IPS DF 4.7 (cell line): Measurements from ENCODE around the gene LINS1.

Experiments
- DNase-seq: peaks from one replicate; pipeline ENCODE4 v3.0.0-alpha.2; 2013; ENCODE audit warnings: low spot score; ENCODE audit errors: extremely low read depth

Gene LINS1

DNA sequence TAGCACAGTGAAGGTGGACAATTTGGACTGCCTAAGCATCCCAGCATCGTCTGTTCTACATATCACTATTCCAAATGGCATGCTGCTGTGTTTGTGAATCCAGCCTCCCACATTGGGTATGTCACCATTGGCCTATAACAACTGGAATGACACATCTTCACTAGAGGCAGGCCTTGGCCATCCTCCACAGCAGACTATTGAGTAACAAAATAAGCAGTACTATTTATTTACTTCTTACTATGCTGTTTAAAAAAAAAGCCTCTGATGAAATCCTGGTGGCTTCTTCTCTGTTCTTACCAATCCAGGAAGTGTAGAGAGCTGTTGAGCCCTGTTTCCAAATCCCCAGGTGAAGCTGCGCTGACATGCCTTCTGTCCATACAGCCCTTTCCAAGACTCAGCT lies 42.7 kb downstream of the LINS1 start:
- DNase-seq, result no peak

DNA sequence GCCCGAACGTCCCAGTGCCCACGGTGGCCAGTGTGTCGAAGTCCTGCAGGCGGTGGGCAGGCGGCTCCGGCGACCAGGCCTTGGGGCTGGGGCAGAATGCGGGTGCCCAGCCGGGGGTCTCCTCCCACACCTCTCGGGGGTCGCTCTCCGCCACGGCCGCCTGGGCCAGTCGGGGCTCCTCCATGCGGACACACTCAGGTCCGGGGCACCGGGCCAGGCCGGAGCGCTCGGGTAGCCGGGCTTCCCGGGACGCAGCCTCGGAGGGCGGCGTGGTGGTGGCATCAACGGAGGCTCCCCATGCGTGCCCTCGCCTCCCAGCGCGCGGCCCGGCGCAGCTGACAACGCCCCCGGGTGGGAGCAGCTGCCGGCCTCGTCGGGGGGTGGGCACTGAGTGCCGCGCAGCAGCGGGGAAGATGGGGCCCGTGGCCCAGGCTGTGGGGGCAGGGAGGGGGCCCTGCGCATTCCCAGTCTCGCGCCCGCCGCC lies 43.2 kb downstream of the LINS1 start:
- no peak for DNase-seq

DNA sequence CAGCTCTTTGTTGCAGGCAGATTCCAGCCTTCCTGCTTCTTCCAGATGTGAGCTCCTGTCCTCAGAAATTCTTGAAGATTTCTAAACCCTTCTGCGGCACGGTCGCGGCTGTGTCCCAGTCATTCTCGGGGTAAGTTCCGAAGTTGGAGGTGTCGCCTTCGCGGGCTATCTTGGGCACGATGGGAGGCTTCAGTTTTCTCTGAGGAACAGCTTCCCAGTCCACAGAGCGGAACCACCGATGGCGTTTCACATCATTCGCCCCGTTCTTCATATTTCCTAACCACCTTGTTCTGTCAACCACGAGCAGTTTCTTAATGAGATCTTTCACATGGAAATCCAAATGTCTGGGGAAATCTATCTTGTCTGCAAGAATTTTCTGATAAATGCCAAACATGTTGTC lies 48.5 kb downstream of the LINS1 start:
- no peak for DNase-seq

DNA sequence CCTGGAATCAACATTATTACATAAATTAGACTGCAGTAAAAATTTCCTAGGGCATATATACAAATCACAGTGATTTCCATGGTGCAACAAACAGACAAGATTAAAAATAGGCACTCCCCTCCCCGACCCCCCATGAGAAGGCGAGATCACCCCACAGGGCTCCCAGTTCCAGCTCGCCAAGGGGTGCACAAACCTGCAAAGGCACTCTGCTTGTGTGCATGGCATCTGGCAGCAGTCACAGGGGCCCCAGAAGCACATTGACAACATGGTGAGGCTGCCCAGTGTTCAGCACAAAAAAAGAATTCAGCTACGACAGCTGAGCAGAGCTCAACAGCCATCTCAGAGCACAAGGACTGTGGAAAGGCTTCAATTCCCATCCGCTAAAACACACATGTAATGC lies 54.0 kb downstream of the LINS1 start:
- DNase-seq, result no peak

DNA sequence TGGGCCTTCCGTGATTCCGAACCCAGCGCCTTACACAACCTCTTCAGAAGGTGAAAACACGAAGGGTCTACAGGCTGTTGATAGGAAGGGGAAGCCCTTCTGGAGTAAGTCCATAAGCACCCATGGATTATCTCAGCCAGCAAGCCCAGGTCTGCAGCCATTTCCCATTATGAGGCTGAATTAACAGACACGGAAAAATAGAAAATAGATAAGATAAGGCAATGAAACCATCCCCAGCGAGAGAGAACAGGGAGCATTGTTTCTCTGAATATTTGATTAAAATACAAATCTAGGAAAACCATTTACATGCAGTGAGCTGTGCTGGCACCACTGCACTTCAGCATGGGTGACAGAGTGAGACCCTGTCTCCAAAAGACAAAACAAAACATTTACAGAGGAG lies 57.0 kb downstream of the LINS1 start:
- DNase-seq, result no peak

DNA sequence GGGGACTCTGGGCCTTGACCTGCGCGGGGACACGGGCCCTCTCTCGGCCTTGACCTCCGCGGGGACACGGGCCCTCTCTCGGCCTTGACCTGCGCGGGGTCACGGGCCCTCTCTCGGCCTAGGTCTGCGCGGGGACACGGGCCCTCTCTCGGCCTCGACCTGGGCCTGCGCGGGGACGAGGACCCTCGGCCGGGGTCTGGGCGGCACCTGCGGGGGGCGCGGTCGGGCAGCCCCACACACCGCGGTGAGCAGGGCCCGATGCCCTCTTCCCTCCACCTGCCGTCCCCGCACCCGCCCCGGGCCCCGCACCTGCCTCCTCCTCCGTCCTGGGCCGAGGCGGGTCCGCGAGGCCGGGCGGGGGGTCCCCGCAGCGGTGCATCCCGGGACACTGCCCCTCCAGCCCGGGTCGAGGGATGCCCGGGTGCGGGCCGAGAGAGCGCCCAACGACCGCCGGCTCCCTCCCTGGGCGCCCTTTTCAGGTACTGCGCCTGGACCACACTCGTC lies 57.6 kb downstream of the LINS1 start:
- no peak for DNase-seq

DNA sequence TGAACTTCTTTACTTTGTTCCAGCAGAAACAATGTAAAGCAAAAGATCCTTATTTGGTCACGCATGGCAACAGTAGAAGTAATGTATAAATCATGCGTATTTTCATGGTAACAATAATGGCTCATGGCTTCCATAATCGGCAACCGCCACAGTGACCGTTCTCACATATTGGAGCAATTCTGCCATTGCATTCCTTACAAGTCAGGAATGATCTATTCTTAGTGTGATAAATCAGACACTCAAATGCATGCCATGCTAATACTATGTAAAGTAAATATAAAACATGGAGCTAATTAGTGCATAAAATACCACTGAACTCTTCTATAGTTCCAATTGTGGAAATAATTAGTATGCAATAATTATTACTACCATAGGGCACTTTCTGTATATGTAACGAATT lies 59.7 kb downstream of the LINS1 start:
- DNase-seq, result no peak

DNA sequence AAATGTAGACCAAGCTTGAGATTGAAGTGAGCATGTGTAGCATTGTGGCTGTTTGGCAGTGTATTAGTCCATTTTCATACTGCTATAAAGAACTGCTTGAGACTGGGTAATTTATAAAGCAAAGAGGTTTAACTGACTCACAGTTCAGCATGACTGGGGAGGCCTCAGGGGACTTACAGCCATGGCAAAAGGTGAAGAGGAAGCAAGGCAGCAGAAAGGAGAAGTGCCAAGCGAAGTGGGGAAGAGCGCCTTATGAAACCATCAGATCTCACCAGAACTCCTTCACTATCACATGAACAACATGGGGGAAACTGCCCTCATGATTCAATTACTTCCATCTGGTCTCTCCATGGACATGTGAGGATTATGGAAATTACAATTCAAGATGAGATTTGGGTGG lies 64.7 kb downstream of the LINS1 start:
- DNase-seq, result no peak

DNA sequence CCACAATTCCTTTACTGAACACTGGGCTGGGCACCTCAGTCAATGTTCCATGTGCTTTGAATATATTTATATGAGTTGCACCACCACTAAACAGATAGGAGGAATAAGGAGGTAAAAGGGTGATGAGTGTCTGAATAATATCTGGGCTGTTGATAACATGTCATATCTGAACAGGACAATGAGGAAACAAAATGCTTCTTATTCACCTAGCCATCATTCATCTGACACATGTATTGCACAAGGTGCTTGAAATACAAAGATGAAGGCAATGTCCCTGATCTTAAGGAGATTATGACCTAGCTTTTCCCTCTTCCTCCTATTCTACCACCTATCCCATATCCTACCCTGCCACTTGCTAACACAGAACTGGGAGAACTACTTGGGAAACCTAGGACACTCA lies 65.3 kb downstream of the LINS1 start:
- no peak for DNase-seq

DNA sequence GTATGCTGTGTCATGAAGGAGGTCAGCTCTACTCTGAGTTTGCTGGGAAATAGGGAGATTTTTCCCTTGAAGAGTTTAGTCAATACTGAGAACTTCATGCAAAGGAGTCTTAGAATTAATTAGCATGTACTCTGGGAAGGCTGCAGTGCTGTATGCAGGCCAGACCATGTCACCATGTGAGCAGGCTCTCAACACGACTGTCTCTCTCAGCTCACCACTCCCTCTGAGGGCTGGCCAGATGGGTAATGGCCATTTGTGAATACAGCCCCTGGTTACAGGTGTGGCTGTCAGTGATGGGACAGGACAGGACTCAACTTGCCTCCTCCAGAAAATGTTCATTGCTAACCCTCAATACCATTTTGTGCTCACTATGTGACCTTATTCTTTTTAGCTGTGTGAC lies 68.1 kb downstream of the LINS1 start:
- no peak for DNase-seq

DNA sequence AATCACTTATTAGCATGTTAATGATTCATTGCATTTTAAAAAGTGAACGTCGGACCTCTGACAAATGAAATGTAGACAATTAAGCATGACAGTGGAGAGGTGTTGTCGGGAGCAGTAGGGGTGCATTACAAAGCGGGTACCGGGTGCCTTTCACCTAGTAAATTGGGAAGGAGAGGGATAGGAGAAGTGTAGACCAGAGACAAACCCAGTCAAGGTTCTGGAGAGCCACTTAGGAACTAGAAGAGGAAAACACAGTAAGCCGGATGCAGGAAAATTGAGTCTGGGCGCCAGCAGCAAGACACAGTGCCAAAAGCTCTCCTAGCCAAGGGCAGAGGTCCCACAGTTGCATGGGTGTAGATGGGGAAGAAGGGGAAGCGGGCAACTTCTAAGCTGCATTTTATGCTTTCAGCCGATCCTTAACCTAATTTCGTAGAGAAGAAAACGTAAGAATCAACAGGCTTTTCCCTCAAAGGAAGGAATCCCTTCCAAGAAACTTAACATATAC lies 70.1 kb downstream of the LINS1 start:
- DNase-seq, result no peak

DNA sequence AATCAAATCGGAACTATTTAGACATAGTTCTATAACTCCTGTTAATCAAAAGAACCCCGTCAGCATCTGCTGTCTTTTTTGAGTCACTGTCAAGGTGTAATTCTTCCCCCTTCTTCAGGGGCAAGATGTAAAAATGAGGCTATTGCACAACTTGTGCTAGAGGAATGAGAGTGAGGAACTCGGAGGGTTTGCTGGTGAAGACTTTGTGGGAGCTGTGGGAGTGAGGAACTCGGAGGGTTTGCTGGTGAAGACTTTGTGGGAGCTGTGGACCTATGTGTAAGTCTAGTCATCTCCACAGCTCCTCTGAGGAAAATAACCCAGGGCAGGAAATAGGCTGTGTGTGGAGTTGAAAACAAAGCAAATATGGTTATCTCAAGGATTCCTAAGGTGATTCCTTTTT lies 70.8 kb downstream of the LINS1 start:
- no peak for DNase-seq

DNA sequence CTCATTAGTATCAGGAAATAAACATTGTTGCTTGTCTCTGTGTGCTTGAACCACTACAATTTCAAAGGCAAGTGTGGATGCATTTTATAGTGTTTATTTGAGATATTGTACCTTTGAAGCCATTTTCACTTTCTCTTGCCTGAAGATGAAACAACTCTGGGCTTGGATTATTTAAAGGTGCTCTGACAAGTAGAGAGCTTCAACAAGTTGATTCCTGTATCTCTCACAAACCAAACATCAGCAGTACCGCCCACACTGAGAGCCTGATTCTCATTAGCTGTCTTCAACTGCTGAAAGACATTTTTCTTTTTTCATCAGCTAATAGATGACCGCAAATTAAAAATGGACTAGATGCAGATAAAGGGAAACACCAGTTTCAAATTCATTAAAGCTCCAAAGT lies 72.4 kb downstream of the LINS1 start:
- no peak for DNase-seq

DNA sequence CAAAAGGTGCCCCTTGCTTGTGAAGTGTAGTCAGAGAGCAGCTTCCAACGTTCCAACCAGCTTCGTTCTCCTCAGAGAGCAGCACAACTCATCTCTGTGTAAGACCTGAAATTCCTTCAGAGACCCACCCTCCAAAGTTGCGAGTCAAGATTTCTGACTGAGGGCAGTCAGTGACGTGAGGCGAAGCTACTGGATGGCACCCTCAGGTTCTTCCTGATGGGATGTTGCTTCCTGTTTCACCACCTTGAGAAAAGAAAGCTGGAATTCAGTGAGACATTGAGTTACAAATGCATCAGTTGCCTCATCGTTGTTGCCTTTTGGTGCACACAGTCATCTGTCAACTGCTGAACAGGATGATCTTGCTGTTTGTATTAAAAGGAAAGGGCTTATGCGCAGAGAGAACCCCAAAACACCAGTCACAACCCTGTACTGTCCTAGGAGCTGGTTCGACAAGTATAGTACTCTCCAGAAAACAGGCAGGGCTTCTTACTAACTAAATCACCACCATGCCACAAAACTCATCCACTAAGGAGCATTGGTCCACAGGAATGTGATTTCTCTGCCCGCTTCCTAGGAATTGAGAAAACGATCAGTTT lies 73.1 kb downstream of the LINS1 start, which contains the start of gene CERS3:
CERS3 (minus strand) TSS at position 118 of the 596 bp plus-strand sequence. CDS start 27,101 bp downstream, outside the sequence.
- DNase-seq, result no peak

DNA sequence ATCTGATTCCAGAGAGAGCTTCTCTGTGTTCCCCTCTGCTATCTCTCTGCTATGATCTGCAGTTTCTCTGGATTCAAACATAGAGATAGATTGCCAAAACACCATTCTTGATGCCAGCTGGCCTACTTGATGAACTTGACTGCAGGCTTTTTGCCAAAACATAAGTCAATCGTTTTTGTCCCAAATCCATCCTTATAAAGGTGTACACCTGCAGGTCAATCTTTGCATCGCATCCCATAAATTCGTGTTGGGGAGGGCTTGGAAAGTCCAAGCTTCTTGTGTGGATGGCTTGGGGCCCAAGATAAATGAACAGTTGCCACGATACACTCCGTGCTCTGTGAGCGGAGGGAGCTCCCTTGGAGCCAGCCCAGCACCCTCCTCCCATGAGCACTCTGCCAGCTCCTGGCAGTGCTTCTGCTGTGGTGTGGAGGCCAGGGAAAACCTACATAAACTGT lies 75.9 kb downstream of the LINS1 start:
- DNase-seq, result no peak

DNA sequence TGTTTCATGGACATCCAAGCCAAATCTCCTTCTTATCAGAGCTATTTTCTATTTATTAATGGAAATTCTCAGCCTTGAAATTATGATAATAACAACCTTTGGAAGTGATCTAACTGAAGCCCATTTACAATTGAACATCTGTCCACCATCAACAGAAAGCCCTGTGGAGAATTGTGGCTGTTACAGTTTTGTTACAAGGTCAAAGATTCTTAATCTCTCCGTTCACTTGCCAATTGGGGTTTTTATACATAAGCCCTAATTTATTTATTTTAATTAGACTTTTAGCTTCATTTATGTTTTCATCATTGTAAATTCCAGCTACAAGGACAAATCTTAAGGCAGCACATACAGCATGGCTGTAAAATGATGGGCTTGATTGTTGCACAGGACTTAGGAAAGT lies 76.5 kb downstream of the LINS1 start:
- DNase-seq, result no peak

DNA sequence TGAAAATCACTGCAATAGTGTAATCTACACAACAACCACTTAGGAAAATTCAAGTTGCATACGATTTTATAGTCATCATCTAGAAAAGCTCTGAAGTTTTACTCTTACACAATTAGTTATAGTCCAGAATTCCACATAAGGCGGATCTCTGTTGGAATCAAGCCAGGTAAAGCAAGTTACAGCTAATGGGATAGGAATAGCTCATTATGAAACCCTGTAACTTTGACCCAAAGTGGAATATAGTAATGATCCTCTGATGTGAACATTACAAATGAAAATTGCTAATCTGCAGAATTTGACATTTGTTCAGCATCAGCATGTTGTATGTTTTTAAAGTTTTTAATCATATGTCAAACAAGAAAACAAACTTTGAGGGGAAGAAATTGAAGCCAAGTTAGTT lies 77.7 kb downstream of the LINS1 start:
- DNase-seq, result no peak

DNA sequence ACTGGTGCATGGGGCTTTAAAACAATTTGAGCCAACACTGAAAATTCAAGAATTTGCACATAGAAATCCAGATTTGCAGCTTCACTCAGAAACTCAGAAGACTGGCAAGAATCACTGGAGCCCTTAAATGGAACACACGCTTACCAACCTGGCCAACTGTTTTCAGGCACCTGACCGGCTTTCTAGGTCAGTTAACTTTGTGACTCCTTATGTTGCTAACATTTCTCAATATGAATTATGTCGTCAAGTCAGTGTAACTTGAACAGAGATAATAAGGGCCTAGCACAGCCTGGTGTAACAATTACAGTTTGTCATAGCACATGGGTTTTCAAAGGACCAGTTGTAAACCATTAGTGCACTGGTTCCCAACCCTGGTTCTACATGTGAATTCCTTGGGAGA lies 80.1 kb downstream of the LINS1 start:
- DNase-seq, result no peak

DNA sequence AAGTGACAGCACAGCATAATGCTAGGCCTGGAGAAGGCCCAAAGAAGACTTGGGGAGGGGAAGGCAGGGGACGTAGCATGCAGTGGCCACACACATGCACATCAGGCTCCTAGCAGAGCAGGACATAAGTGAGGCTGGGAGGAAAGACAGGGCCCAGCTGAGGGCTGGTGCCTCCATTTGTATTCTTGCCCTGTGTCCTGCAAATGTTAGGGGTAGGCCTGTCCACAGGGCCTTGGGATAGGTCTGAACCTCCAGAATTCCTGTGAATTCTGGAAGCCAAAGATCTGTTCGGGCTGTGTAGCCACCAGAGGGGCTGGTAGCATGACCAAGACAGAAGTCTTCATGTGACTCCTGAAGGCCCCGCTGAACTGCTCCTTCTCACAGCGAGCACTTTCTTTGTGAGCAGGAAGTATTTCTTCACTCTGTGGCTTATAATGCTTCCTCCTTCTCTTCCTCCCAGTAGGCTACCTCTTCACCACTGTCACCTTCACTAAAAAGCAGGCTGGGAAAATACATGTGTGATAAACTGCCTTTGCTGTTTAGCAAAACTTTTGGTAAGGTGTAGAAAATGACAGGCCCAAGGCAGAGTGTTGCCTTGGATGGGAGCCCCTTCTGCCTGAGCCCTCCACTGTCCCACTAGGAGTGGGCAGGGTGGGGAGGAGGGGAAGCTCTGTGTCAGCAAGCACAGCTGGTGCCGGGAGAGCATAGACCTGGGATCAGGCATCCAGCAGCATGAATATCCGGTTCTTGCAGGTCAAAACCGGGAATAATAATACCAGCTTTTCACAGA lies 81.7 kb downstream of the LINS1 start:
- no peak for DNase-seq

DNA sequence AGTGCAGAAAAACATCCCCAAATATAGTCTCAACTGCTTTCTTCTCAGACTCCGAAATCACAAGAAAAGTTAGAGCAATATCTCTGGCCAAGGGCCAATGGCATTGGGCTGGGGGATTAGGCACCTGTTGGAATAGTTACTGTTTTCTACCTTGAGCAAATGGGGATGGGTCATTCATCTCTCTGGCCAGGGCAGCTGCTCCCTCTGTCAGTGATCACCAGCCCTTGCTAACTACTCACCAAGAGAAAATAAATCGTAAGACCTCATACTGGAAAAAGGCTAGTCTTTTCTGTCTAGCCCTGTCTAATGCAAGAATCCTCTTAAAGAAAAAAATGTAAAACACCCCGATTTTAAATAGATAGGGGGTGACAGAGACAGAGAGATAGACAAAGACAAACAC lies 84.1 kb downstream of the LINS1 start:
- no peak for DNase-seq
